Panc1 (cell line): ENCODE results near the gene FBXW11. TPM values are rescaled to one million over a fixed set of nuclear protein-coding genes. Genes with fewer than 3 reads are reported as not detected.

Experiments
- ATAC-seq: fragments of 200-7000 bp; cut with Tn5 transposase; 2 replicates; pipeline ENCODE4 v1.9.1; 2020; ENCODE audit warnings: mild to moderate bottlenecking, moderate library complexity
- BruUV-seq: library from RNA; stranded (reverse); fragments of 400-500 nt; replicated peaks from 2 replicates; lab custom pipeline; 2021; lab: Mats Ljungman, UMichigan
- CTCF ChIA-PET: fragments of 300-600 bp; sonication (Branson Sonifier 250); formaldehyde crosslinking; loops from one replicate; lab custom pipeline; 2022; ENCODE audit warnings: antibody characterized with exemption; lab: Charles Lee
- POLR2A ChIA-PET: fragments of 300-600 bp; sonication (Branson Sonifier 250); formaldehyde crosslinking; loops from one replicate; lab custom pipeline; 2022; ENCODE audit warnings: antibody characterized with exemption; lab: Charles Lee
- DNase-seq: peaks from one replicate; pipeline ENCODE4 v3.0.0-alpha.2; 2010; ENCODE audit warnings: low read depth, low spot score
- H3K27ac ChIP-seq: 2 replicates; pipeline ENCODE4 v1.5.1; 2011; ENCODE audit warnings: mild to moderate bottlenecking, low read length, inconsistent platforms
- H3K27me3 ChIP-seq: fragments of 200-500 bp; sonication (Bioruptor generic); 2 replicates; pipeline ENCODE4 v1.6.0; 2014; ENCODE audit warnings: low read length, inconsistent platforms; ENCODE audit not compliant: control insufficient read depth, insufficient read depth
- H3K36me3 ChIP-seq: fragments of 200-500 bp; sonication (Bioruptor generic); 2 replicates; pipeline ENCODE4 v1.5.1; 2014; ENCODE audit warnings: inconsistent platforms, mild to moderate bottlenecking, low read length, moderate library complexity; ENCODE audit not compliant: control insufficient read depth, insufficient read depth
- H3K4me1 ChIP-seq: 2 replicates; pipeline ENCODE4 v1.5.1; 2011; ENCODE audit warnings: inconsistent platforms, mild to moderate bottlenecking, low read length, moderate library complexity; ENCODE audit not compliant: control insufficient read depth, insufficient read depth
- H3K4me3 ChIP-seq, 2 experiments: 2 replicates each; pipeline ENCODE4 v1.5.1; 2011 to 2012; ENCODE audit warnings: low read depth in 2 of 2, low read length in 2 of 2, mild to moderate bottlenecking in 2 of 2, inconsistent platforms in 1 of 2, moderate library complexity in 1 of 2
- H3K9me3 ChIP-seq: fragments of 200-500 bp; sonication (Bioruptor generic); 2 replicates; pipeline ENCODE4 v1.5.1; 2014; ENCODE audit warnings: low read depth, mild to moderate bottlenecking, inconsistent platforms, low read length, moderate library complexity; ENCODE audit not compliant: control insufficient read depth, insufficient read depth
- POLR2AphosphoS5 ChIP-seq: IDR thresholded peaks from 2 replicates; pipeline ENCODE4 v1.6.1; 2012; ENCODE audit warnings: mild to moderate bottlenecking, low read depth, low read length, moderate library complexity
- REST ChIP-seq, 2 experiments: IDR thresholded peaks; 2 replicates each; pipeline ENCODE4 v1.6.1; 2011 to 2012; ENCODE audit warnings: low read depth in 2 of 2, control low read depth in 1 of 2, low read length in 1 of 2, mild to moderate bottlenecking in 1 of 2, moderate library complexity in 1 of 2; ENCODE audit not compliant: insufficient read depth in 1 of 2
- SIN3A ChIP-seq: IDR thresholded peaks from 2 replicates; pipeline ENCODE4 v1.6.1; 2012; ENCODE audit warnings: low read depth, mild to moderate bottlenecking, low read length, moderate library complexity, borderline replicate concordance; ENCODE audit not compliant: insufficient read depth
- TCF7L2 ChIP-seq: IDR thresholded peaks from 2 replicates; pipeline ENCODE4 v1.6.1; 2011; ENCODE audit warnings: mild to moderate bottlenecking, low read depth, low read length, inconsistent platforms
- in situ Hi-C: cut with HindIII; loops from 2 replicates; pipeline ENCODE4 v1.10.0; 2016; ENCODE audit warnings: low sequenced_read_pairs, low pct_unique_long_range_greater_than_20kb
- intact Hi-C: fragments of 100-400 bp; cut with micrococcal nuclease; formaldehyde crosslinking; loops from one replicate; pipeline ENCODE4 v1.10.0; 2022; ENCODE audit not compliant: unreplicated experiment
- total RNA-seq: library from RNA; stranded (reverse); gene quantifications from one replicate; pipeline ENCODE4 v1.2.1, GENCODE V29; 2021; ENCODE audit not compliant: unreplicated experiment
- TF ChIP-seq, protein P1 (sequence below): fragments of 450-650 bp; IDR thresholded peaks from 2 replicates; pipeline ENCODE4 v1.5.1; 2017; ENCODE audit warnings: mild to moderate bottlenecking

The FBXW11 gene
- total RNA-seq, 1 experiment from 2014 or later: 111 TPM

GRCh38 chr5:171946000-171946781 is 60.2 kb downstream of the FBXW11 start:
- no peaks in the 10 kb centered on the region for H3K27me3 ChIP-seq
- BruUV-seq: TSS peak; percentile 28
- H3K36me3 ChIP-seq: no peaks in the 10 kb centered on the region
- TF ChIP-seq SIN3A (no peak), REST (IDR thresholded peaks at IDR 0.05; ENCODE audit: insufficient read depth in 1 of 2, low read depth in 2 of 2, low read length in 1 of 2) (no peak), POLR2AphosphoS5 (no peak), TCF7L2 (no peak)
- TF ChIP-seq, protein P1, sequence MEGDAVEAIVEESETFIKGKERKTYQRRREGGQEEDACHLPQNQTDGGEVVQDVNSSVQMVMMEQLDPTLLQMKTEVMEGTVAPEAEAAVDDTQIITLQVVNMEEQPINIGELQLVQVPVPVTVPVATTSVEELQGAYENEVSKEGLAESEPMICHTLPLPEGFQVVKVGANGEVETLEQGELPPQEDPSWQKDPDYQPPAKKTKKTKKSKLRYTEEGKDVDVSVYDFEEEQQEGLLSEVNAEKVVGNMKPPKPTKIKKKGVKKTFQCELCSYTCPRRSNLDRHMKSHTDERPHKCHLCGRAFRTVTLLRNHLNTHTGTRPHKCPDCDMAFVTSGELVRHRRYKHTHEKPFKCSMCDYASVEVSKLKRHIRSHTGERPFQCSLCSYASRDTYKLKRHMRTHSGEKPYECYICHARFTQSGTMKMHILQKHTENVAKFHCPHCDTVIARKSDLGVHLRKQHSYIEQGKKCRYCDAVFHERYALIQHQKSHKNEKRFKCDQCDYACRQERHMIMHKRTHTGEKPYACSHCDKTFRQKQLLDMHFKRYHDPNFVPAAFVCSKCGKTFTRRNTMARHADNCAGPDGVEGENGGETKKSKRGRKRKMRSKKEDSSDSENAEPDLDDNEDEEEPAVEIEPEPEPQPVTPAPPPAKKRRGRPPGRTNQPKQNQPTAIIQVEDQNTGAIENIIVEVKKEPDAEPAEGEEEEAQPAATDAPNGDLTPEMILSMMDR: no peak
- no peaks in the 10 kb centered on the region for H3K9me3 ChIP-seq
- in situ Hi-C loops (no loop called here), intact Hi-C loops (no loop called here)
- H3K4me1 ChIP-seq: peaks cover 55% of the 10 kb centered on the region
- DNase-seq (no peak), ATAC-seq (peak; percentile 72)
- ChIA-PET CTCF (interaction anchor here (0.6 kb wide), 1 partner anchor 16 kb away, joined by 8 read pairs; no protein-coding TSS in a partner anchor), POLR2A (interaction anchor here (0.6 kb wide), 1 partner anchor 24 kb away, joined by 3 read pairs; no protein-coding TSS in a partner anchor)
- no peak overlapping the region for H3K4me3 ChIP-seq
- peak overlapping the region; percentile 79 for H3K27ac ChIP-seq

- Histone ChIP-seq H3K27me3 (no peaks in the 10 kb centered on the region), H3K9me3 (no peaks in the 10 kb centered on the region), H3K27ac (peak overlapping the region; percentile 79), H3K4me3 (no peak overlapping the region), H3K36me3 (no peaks in the 10 kb centered on the region), H3K4me1 (peaks cover 61% of the 10 kb centered on the region)
- ChIA-PET POLR2A (interaction anchor here (0.6 kb wide), 1 partner anchor 242 kb away, joined by 4 read pairs; no protein-coding TSS in a partner anchor), CTCF (no interaction called here)
- in situ Hi-C loops (no loop called here), intact Hi-C loops (no loop called here)
- TF ChIP-seq, protein P1: no peak
- TF ChIP-seq POLR2AphosphoS5: no peak
- no peak for TF ChIP-seq TCF7L2
- TF ChIP-seq REST (IDR thresholded peaks at IDR 0.05; ENCODE audit: insufficient read depth in 1 of 2, low read depth in 2 of 2, low read length in 1 of 2): no peak
- ATAC-seq (no peak; the same call in 1 of the 2 replicates), DNase-seq (no peak)
- BruUV-seq: no TSS peak
Observed at GRCh38 chr5:171945476-171945875, 61.0 kb downstream of the FBXW11 start.
